ENCODE results near the gene MGLL.

MGLL gene

GRCh38 chr3:127822041-127822681 is at the start of gene MGLL:
TSS of gene MGLL (minus strand) at chr3:127822515. CDS start at chr3:127822318, 197 bp downstream.
- no peak for FAIRE-seq

GRCh38 chr3:127870156-127870555 is 47.8 kb upstream of the MGLL start:
- FAIRE-seq: no peak

- FAIRE-seq: no peak
These were observed 45.7 kb upstream of the MGLL start for GRCh38 chr3:127867986-127868385.

GRCh38 chr3:127867412-127867811 is 45.1 kb upstream of the MGLL start:
- FAIRE-seq: no peak

GRCh38 chr3:127865941-127866340 is 43.6 kb upstream of the MGLL start:
- FAIRE-seq: no peak

GRCh38 chr3:127860211-127860696 is 37.9 kb upstream of the MGLL start:
- no peak for FAIRE-seq

- FAIRE-seq: no peak
These were observed 37.4 kb upstream of the MGLL start for GRCh38 chr3:127859730-127860129.

GRCh38 chr3:127858937-127859336 is 36.6 kb upstream of the MGLL start:
- no peak for FAIRE-seq

GRCh38 chr3:127858521-127858920 is 36.2 kb upstream of the MGLL start:
- FAIRE-seq: no peak

- no peak for FAIRE-seq
These were observed 35.0 kb upstream of the MGLL start for GRCh38 chr3:127857333-127857732.

GRCh38 chr3:127856801-127857200 is 34.5 kb upstream of the MGLL start:
- FAIRE-seq: no peak

GRCh38 chr3:127855246-127855645 is 32.9 kb upstream of the MGLL start:
- no peak for FAIRE-seq

- no peak for FAIRE-seq
These were observed 31.4 kb upstream of the MGLL start for GRCh38 chr3:127853681-127854080.

GRCh38 chr3:127851899-127852298 is 29.6 kb upstream of the MGLL start:
- FAIRE-seq: no peak

GRCh38 chr3:127849368-127849767 is 27.1 kb upstream of the MGLL start:
- no peak for FAIRE-seq

GRCh38 chr3:127848131-127849129 is 26.1 kb upstream of the MGLL start:
- FAIRE-seq: no peak

- no peak for FAIRE-seq
These were observed 25.0 kb upstream of the MGLL start for GRCh38 chr3:127847236-127847720.

GRCh38 chr3:127846576-127846975 is 24.3 kb upstream of the MGLL start:
- FAIRE-seq: no peak

GRCh38 chr3:127844326-127844942 is 22.1 kb upstream of the MGLL start:
- FAIRE-seq: no peak

- FAIRE-seq: no peak
These were observed 18.4 kb upstream of the MGLL start for GRCh38 chr3:127840671-127841070.

- FAIRE-seq: no peak
These were observed 16.8 kb upstream of the MGLL start for GRCh38 chr3:127839099-127839498.

GRCh38 chr3:127835993-127836882 is 13.9 kb upstream of the MGLL start:
- no peak for FAIRE-seq

Measured in colon (tissue), 2 donors.